Stimulated activated CD8-positive, alpha-beta memory T cell treated with anti-CD3 and anti-CD28 coated beads, Interleukin-4, amount 100 ng/mL, for 1 hour (primary cell): Measurements from ENCODE around the gene PCGF5.
"Not testable (repeated sequence)": the region's sequence is repeated elsewhere in the genome, so short reads cannot be mapped to it uniquely, and the experiment has no call there.

Experiments used
- DNase-seq, 2 donors: peaks; one replicate each; pipeline ENCODE4 v3.0.0-alpha.2; 2020; ENCODE audit warnings: low read depth in 2 of 2, low spot score in 1 of 2

PCGF5 gene

GRCh38 chr10:91284486-91285090 is 64.1 kb downstream of the PCGF5 start:
- no peak for DNase-seq

GRCh38 chr10:91286572-91286971 is 66.1 kb downstream of the PCGF5 start:
- no peak for DNase-seq

GRCh38 chr10:91287276-91287675 is 66.8 kb downstream of the PCGF5 start:
- DNase-seq: no peak

GRCh38 chr10:91287912-91288311 is 67.4 kb downstream of the PCGF5 start:
- DNase-seq: no peak

GRCh38 chr10:91289305-91289704 is 68.8 kb downstream of the PCGF5 start:
- DNase-seq: no peak

- DNase-seq: no peak
These were observed 70.1 kb downstream of the PCGF5 start for GRCh38 chr10:91290607-91291006.

- no peak for DNase-seq
These were observed 73.9 kb downstream of the PCGF5 start for GRCh38 chr10:91294134-91294906.

GRCh38 chr10:91295346-91295745 is 74.9 kb downstream of the PCGF5 start:
- DNase-seq: no peak

GRCh38 chr10:91296471-91296870 is 76.0 kb downstream of the PCGF5 start:
- DNase-seq: no peak

GRCh38 chr10:91298224-91298871 is 77.9 kb downstream of the PCGF5 start:
- DNase-seq: peak; percentile 46 to 54

- no peak for DNase-seq
These were observed 79.6 kb downstream of the PCGF5 start for GRCh38 chr10:91299999-91300575.

- DNase-seq: not testable (repeated sequence)
These were observed 82.5 kb downstream of the PCGF5 start for GRCh38 chr10:91302946-91303345.

- not testable (repeated sequence) for DNase-seq
These were observed 85.5 kb downstream of the PCGF5 start for GRCh38 chr10:91305979-91306378.

GRCh38 chr10:91307489-91307888 is 87.0 kb downstream of the PCGF5 start:
- DNase-seq: no peak

- no peak for DNase-seq
These were observed 89.2 kb downstream of the PCGF5 start for GRCh38 chr10:91309711-91310110.

- no peak for DNase-seq
These were observed 91.3 kb downstream of the PCGF5 start for GRCh38 chr10:91311601-91312381.

GRCh38 chr10:91312382-91312733 is 91.9 kb downstream of the PCGF5 start:
- DNase-seq: no peak

GRCh38 chr10:91313796-91314485 is 93.5 kb downstream of the PCGF5 start:
- DNase-seq: no peak

GRCh38 chr10:91316486-91316885 is 96.0 kb downstream of the PCGF5 start:
- DNase-seq: no peak

- DNase-seq: no peak
These were observed 97.1 kb downstream of the PCGF5 start for GRCh38 chr10:91317541-91317940.

- DNase-seq: no peak
These were observed 98.9 kb downstream of the PCGF5 start for GRCh38 chr10:91319336-91319735.
